ENCODE results near the gene TELO2. TPM values are rescaled to one million over a fixed set of nuclear protein-coding genes. Genes with fewer than 3 reads are reported as not detected.

TELO2 gene
- total RNA-seq, 1 experiment from 2014 or later: 85.4 TPM

GRCh38 chr16:1535391-1536291, 42.5 kb downstream of the TELO2 start:
- TF ChIP-seq CTCF (IDR thresholded peaks at IDR 0.05; ENCODE audit: unreplicated experiment): no peak
- H3K36me3 Mint-ChIP-seq (ENCODE audit: insufficient read depth, unreplicated experiment): no peaks in the 10 kb centered on the region
- no TSS peak for BruUV-seq (replicated peaks)
- no peaks in the 10 kb centered on the region for H3K4me1 Mint-ChIP-seq (ENCODE audit: low read depth, unreplicated experiment)
- no peak overlapping the region for H3K27ac Mint-ChIP-seq (ENCODE audit: unreplicated experiment)
- H3K9me3 Mint-ChIP-seq (ENCODE audit: low read depth, unreplicated experiment): no peaks in the 10 kb centered on the region
- no peak for DNase-seq
- H3K4me3 Mint-ChIP-seq (ENCODE audit: low read depth, unreplicated experiment): no peak overlapping the region
- intact Hi-C loops (cut with micrococcal nuclease; ENCODE audit: unreplicated experiment): no loop called here
- CTCF ChIA-PET: no interaction called here
- no peaks in the 10 kb centered on the region for H3K27me3 Mint-ChIP-seq (ENCODE audit: unreplicated experiment)

- no peaks in the 10 kb centered on the region for H3K4me1 Mint-ChIP-seq (ENCODE audit: low read depth, unreplicated experiment)
- no peak overlapping the region for H3K27ac Mint-ChIP-seq (ENCODE audit: unreplicated experiment)
- no peak for TF ChIP-seq CTCF (IDR thresholded peaks at IDR 0.05; ENCODE audit: unreplicated experiment)
- no peak overlapping the region for H3K4me3 Mint-ChIP-seq (ENCODE audit: low read depth, unreplicated experiment)
- no peaks in the 10 kb centered on the region for H3K36me3 Mint-ChIP-seq (ENCODE audit: insufficient read depth, unreplicated experiment)
- BruUV-seq (replicated peaks): no TSS peak
- CTCF ChIA-PET: no interaction called here
- intact Hi-C loops (cut with micrococcal nuclease; ENCODE audit: unreplicated experiment): no loop called here
- DNase-seq: no peak
- H3K9me3 Mint-ChIP-seq (ENCODE audit: low read depth, unreplicated experiment): no peaks in the 10 kb centered on the region
- no peaks in the 10 kb centered on the region for H3K27me3 Mint-ChIP-seq (ENCODE audit: unreplicated experiment)
Measured at GRCh38 chr16:1536601-1537000, 43.4 kb downstream of the TELO2 start.

- intact Hi-C loops (cut with micrococcal nuclease; ENCODE audit: unreplicated experiment): no loop called here
- CTCF ChIA-PET: no interaction called here
- TF ChIP-seq CTCF (IDR thresholded peaks at IDR 0.05; ENCODE audit: unreplicated experiment): no peak
- DNase-seq: no peak
- H3K27ac Mint-ChIP-seq (ENCODE audit: unreplicated experiment): no peak overlapping the region
- no peaks in the 10 kb centered on the region for H3K36me3 Mint-ChIP-seq (ENCODE audit: insufficient read depth, unreplicated experiment)
- H3K9me3 Mint-ChIP-seq (ENCODE audit: low read depth, unreplicated experiment): no peaks in the 10 kb centered on the region
- BruUV-seq (replicated peaks): no TSS peak
- H3K4me1 Mint-ChIP-seq (ENCODE audit: low read depth, unreplicated experiment): no peaks in the 10 kb centered on the region
- H3K4me3 Mint-ChIP-seq (ENCODE audit: low read depth, unreplicated experiment): no peak overlapping the region
- no peaks in the 10 kb centered on the region for H3K27me3 Mint-ChIP-seq (ENCODE audit: unreplicated experiment)
Measured at GRCh38 chr16:1537138-1537577, 44.0 kb downstream of the TELO2 start.

- no peak overlapping the region for H3K4me3 Mint-ChIP-seq (ENCODE audit: low read depth, unreplicated experiment)
- H3K27ac Mint-ChIP-seq (ENCODE audit: unreplicated experiment): no peak overlapping the region
- BruUV-seq (replicated peaks): no TSS peak
- no peaks in the 10 kb centered on the region for H3K4me1 Mint-ChIP-seq (ENCODE audit: low read depth, unreplicated experiment)
- DNase-seq: no peak
- CTCF ChIA-PET: no interaction called here
- intact Hi-C loops (cut with micrococcal nuclease; ENCODE audit: unreplicated experiment): no loop called here
- H3K27me3 Mint-ChIP-seq (ENCODE audit: unreplicated experiment): no peaks in the 10 kb centered on the region
- H3K9me3 Mint-ChIP-seq (ENCODE audit: low read depth, unreplicated experiment): no peaks in the 10 kb centered on the region
- H3K36me3 Mint-ChIP-seq (ENCODE audit: insufficient read depth, unreplicated experiment): no peaks in the 10 kb centered on the region
- TF ChIP-seq CTCF (IDR thresholded peaks at IDR 0.05; ENCODE audit: unreplicated experiment): no peak
Measured at GRCh38 chr16:1537763-1538289, 44.7 kb downstream of the TELO2 start.
